ENCODE measurements around the gene GOLGA8S. TPM values are rescaled to one million over a fixed set of nuclear protein-coding genes. Genes with fewer than 3 reads are reported as not detected.

Gene GOLGA8S
- total RNA-seq, 6 donors from 2014 or later: 0.17 to 0.34 (median 0.33) TPM; not detected in 3

- DNase-seq (no peak), ATAC-seq (ENCODE audit: low FRiP score in 2 of 2) (no peak)
- 74 to 75% methylated on average over 11 of the region's 11 CpGs for WGBS, 2 donors
Measured at GRCh38 chr15:23385886-23386430, 31.4 kb downstream of the GOLGA8S start.

GRCh38 chr15:23387621-23388190 lies 33.2 kb downstream of the GOLGA8S start:
- no peaks in the 10 kb centered on the region for H3K4me1 ChIP-seq
- no peak for TF ChIP-seq EP300 (IDR thresholded peaks at IDR 0.05)
- no peak for TF ChIP-seq POLR2A (IDR thresholded peaks at IDR 0.05)
- no peak for TF ChIP-seq CTCF (IDR thresholded peaks at IDR 0.05)
- ATAC-seq (ENCODE audit: low FRiP score in 2 of 2): no peak
- H3K36me3 ChIP-seq: no peaks in the 10 kb centered on the region
- DNase-seq: no peak
- H3K9me3 ChIP-seq: no peaks in the 10 kb centered on the region
- H3K27ac ChIP-seq: no peak overlapping the region
- WGBS, 2 donors: 56 to 67% methylated on average over 5 to 6 of the region's 6 CpGs
- H3K27me3 ChIP-seq: no peaks in the 10 kb centered on the region
- no peak overlapping the region for H3K4me3 ChIP-seq

More at GRCh38 chr15:23385886-23386430, 31.4 kb downstream of the GOLGA8S start:
- H3K27me3 ChIP-seq: no peaks in the 10 kb centered on the region
- no peaks in the 10 kb centered on the region for H3K36me3 ChIP-seq
- TF ChIP-seq EP300 (IDR thresholded peaks at IDR 0.05) (no peak), POLR2AphosphoS5 (IDR thresholded peaks at IDR 0.05) (no peak), POLR2A (IDR thresholded peaks at IDR 0.05) (no peak), CTCF (IDR thresholded peaks at IDR 0.05) (no peak)
- no peaks in the 10 kb centered on the region for H3K9me3 ChIP-seq
- no peak overlapping the region for H3K27ac ChIP-seq
- H3K4me1 ChIP-seq: no peaks in the 10 kb centered on the region
- H3K4me3 ChIP-seq: no peak overlapping the region

- DNase-seq: no peak
- Histone ChIP-seq H3K27me3 (no peaks in the 10 kb centered on the region), H3K27ac (no peak overlapping the region), H3K9me3 (no peaks in the 10 kb centered on the region), H3K4me1 (no peaks in the 10 kb centered on the region), H3K36me3 (no peaks in the 10 kb centered on the region), H3K4me3 (no peak overlapping the region)
- WGBS, 2 donors: 66 to 72% methylated on average over 15 of the region's 15 CpGs
- TF ChIP-seq POLR2A (IDR thresholded peaks at IDR 0.05): no peak
- no peak for TF ChIP-seq EP300 (IDR thresholded peaks at IDR 0.05)
- TF ChIP-seq CTCF (IDR thresholded peaks at IDR 0.05): no peak
- no peak for TF ChIP-seq POLR2AphosphoS5 (IDR thresholded peaks at IDR 0.05)
- no peak for ATAC-seq (ENCODE audit: low FRiP score in 2 of 2)
Measured at GRCh38 chr15:23395030-23395692, 40.6 kb downstream of the GOLGA8S start.

GRCh38 chr15:23395832-23396231 lies 41.3 kb downstream of the GOLGA8S start:
- 64 to 69% methylated on average over 5 of the region's 5 CpGs for WGBS, 2 donors
- Histone ChIP-seq H3K27me3 (no peaks in the 10 kb centered on the region), H3K9me3 (no peaks in the 10 kb centered on the region), H3K4me3 (no peak overlapping the region), H3K4me1 (no peaks in the 10 kb centered on the region), H3K36me3 (no peaks in the 10 kb centered on the region), H3K27ac (no peak overlapping the region)
- DNase-seq: no peak
- TF ChIP-seq CTCF (IDR thresholded peaks at IDR 0.05) (no peak), POLR2AphosphoS5 (IDR thresholded peaks at IDR 0.05) (no peak), POLR2A (IDR thresholded peaks at IDR 0.05) (no peak), EP300 (IDR thresholded peaks at IDR 0.05) (no peak)
- no peak for ATAC-seq (ENCODE audit: low FRiP score in 2 of 2)

Measured in upper lobe of left lung (tissue), 6 donors.